Calu3 (cell line): ENCODE data around the gene ATP6V1A. TPM values are rescaled to one million over a fixed set of nuclear protein-coding genes. Genes with fewer than 3 reads are reported as not detected.

Experiments
- BruUV-seq: library from RNA; stranded (reverse); fragments of 400-500 nt; replicated peaks from 2 replicates; lab custom pipeline; 2021; lab: Mats Ljungman, UMichigan
- CTCF ChIA-PET: fragments of 300-600 bp; sonication (Branson Sonifier 250); formaldehyde crosslinking; loops from one replicate; lab custom pipeline; 2022; ENCODE audit warnings: antibody characterized with exemption; lab: Charles Lee
- DNase-seq: peaks from one replicate; pipeline ENCODE4 v3.0.0; 2022
- H3K27ac Mint-ChIP-seq: one replicate; pipeline ENCODE4 v1.8.0; 2022; ENCODE audit warnings: mixed read lengths; ENCODE audit not compliant: unreplicated experiment
- H3K27me3 Mint-ChIP-seq: one replicate; pipeline ENCODE4 v1.8.0; 2022; ENCODE audit warnings: mixed read lengths; ENCODE audit not compliant: unreplicated experiment
- H3K36me3 Mint-ChIP-seq: one replicate; pipeline ENCODE4 v1.8.0; 2022; ENCODE audit warnings: mild to moderate bottlenecking, moderate library complexity, mixed read lengths; ENCODE audit not compliant: insufficient read depth, unreplicated experiment
- H3K4me1 Mint-ChIP-seq: one replicate; pipeline ENCODE4 v1.8.0; 2022; ENCODE audit warnings: mild to moderate bottlenecking, low read depth, mixed read lengths; ENCODE audit not compliant: unreplicated experiment
- H3K4me3 Mint-ChIP-seq: one replicate; pipeline ENCODE4 v1.8.0; 2022; ENCODE audit warnings: mild to moderate bottlenecking, low read depth, moderate library complexity, mixed read lengths; ENCODE audit not compliant: unreplicated experiment
- H3K9me3 Mint-ChIP-seq: one replicate; pipeline ENCODE4 v1.8.0; 2022; ENCODE audit warnings: low read depth, mixed read lengths; ENCODE audit not compliant: unreplicated experiment
- intact Hi-C: fragments of 100-400 bp; cut with micrococcal nuclease; formaldehyde crosslinking; loops from one replicate; pipeline ENCODE4 v1.10.0; 2022; ENCODE audit not compliant: unreplicated experiment
- total RNA-seq: library from RNA; stranded (reverse); gene quantifications from 2 replicates; pipeline ENCODE4 v1.2.3, GENCODE V29; 2022
- TF ChIP-seq, protein P1 (sequence below): fragments of 200-600 bp; IDR thresholded peaks from one replicate; pipeline ENCODE4 v1.8.0; 2022; ENCODE audit warnings: antibody characterized with exemption; ENCODE audit not compliant: unreplicated experiment

The ATP6V1A gene
- total RNA-seq, 1 experiment from 2014 or later = 65.2 TPM

DNA sequence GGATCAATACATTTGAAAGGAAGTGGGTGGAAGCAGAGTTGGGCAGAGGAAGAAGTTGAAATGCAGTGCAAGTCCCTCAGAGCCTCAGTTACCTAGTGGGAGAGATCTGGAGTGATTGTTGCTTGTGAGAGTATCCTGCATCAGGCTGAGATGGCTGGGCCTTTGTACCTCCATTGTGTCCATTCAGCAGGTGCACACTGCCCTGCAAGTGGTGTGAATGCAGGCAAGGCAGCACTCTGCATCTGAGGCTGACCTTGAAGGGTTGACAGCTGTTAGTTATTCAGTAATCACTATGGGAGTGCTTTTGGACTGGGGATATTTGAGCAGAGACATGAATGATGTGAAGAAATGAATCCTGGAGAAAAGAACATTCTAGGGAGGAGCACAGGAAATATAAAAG is 25.2 kb downstream of the ATP6V1A start:
- Mint-ChIP-seq H3K27ac (no peak overlapping the region), H3K4me3 (no peak overlapping the region), H3K9me3 (no peaks in the 10 kb centered on the region), H3K4me1 (peaks cover 18% of the 10 kb centered on the region), H3K36me3 (no peaks in the 10 kb centered on the region), H3K27me3 (no peaks in the 10 kb centered on the region)
- no TSS peak for BruUV-seq
- no peak for DNase-seq
- TF ChIP-seq, protein P1, sequence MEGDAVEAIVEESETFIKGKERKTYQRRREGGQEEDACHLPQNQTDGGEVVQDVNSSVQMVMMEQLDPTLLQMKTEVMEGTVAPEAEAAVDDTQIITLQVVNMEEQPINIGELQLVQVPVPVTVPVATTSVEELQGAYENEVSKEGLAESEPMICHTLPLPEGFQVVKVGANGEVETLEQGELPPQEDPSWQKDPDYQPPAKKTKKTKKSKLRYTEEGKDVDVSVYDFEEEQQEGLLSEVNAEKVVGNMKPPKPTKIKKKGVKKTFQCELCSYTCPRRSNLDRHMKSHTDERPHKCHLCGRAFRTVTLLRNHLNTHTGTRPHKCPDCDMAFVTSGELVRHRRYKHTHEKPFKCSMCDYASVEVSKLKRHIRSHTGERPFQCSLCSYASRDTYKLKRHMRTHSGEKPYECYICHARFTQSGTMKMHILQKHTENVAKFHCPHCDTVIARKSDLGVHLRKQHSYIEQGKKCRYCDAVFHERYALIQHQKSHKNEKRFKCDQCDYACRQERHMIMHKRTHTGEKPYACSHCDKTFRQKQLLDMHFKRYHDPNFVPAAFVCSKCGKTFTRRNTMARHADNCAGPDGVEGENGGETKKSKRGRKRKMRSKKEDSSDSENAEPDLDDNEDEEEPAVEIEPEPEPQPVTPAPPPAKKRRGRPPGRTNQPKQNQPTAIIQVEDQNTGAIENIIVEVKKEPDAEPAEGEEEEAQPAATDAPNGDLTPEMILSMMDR = no peak
- intact Hi-C loops = no loop called here
- CTCF ChIA-PET = no interaction called here

DNA sequence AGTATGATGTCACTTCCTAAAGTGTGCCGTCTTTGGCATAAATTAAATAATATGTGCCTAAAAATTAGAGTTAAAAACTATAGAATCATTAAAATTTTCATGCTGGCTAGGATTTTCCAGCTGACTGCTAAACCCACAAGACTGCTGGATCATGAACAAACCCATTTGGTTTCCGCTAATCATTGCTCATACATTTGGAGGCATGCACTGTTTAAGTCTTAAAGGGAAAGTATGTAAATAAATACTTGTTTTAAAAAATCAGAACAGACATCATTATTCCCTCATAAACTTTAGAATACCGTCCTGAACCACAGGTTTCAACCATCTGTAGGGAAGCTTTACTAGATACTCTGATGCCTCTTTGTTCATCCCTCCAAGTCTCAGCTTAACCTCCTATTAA is 26.5 kb downstream of the ATP6V1A start:
- intact Hi-C loops = no loop called here
- Mint-ChIP-seq H3K4me3 (no peak overlapping the region), H3K27me3 (no peaks in the 10 kb centered on the region), H3K4me1 (peaks cover 19% of the 10 kb centered on the region), H3K27ac (no peak overlapping the region), H3K9me3 (no peaks in the 10 kb centered on the region), H3K36me3 (no peaks in the 10 kb centered on the region)
- DNase-seq = no peak
- no TSS peak for BruUV-seq
- TF ChIP-seq, protein P1 = no peak
- CTCF ChIA-PET = no interaction called here

DNA sequence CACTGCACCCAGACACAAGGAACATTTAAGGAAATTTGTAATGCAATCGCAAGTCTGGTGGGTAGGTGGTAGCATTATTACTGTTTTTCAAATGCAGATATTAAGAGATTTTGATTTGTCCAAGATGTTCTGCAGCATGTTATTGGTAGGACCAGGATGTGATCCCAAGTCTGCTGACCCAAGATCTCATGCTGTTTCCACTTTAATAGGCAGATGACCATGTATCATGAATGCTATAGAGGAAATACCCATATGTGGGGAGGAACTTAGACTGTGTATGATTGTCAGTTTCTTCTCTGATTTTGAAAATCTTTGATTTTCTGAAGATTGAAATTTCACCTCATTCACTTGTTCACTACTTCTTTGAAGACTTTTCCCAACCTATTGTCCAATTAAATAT is 28.7 kb downstream of the ATP6V1A start:
- Mint-ChIP-seq H3K4me1 (peaks cover 19% of the 10 kb centered on the region), H3K9me3 (no peaks in the 10 kb centered on the region), H3K36me3 (no peaks in the 10 kb centered on the region), H3K4me3 (no peak overlapping the region), H3K27ac (no peak overlapping the region), H3K27me3 (no peaks in the 10 kb centered on the region)
- no TSS peak for BruUV-seq
- intact Hi-C loops = no loop called here
- no peak for DNase-seq
- TF ChIP-seq, protein P1 = no peak
- CTCF ChIA-PET = interaction anchor here (0.6 kb wide), 1 partner anchor 376 kb away, joined by 9 read pairs; no protein-coding TSS in a partner anchor

DNA sequence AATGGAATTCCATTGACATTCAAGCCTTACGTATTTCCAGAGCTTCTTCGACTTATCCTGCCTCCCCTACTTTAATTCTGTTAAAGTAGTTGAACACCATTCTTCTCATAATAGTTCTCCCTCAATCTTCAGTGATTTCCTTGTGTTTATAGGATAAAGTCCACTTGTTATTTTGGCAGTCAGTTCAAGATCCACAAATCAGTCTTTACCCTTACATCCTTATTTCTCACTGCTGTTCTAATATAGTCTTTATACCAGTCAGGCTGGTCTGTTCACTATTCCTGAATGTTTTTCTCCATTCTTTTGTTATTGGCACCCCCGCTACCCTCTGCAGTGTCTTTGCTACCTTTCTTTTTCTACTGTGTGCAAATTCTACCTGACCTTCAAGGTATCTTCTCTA is 29.7 kb downstream of the ATP6V1A start:
- no peak for DNase-seq
- H3K4me1 Mint-ChIP-seq = peaks cover 17% of the 10 kb centered on the region
- CTCF ChIA-PET = no interaction called here
- H3K36me3 Mint-ChIP-seq = no peaks in the 10 kb centered on the region
- intact Hi-C loops = no loop called here
- TF ChIP-seq, protein P1 = no peak
- no peak overlapping the region for H3K4me3 Mint-ChIP-seq
- BruUV-seq = no TSS peak
- H3K9me3 Mint-ChIP-seq = no peaks in the 10 kb centered on the region
- no peak overlapping the region for H3K27ac Mint-ChIP-seq
- H3K27me3 Mint-ChIP-seq = no peaks in the 10 kb centered on the region
